ENCODE data around the gene DNAAF9. TPM values are rescaled to one million over a fixed set of nuclear protein-coding genes. Genes with fewer than 3 reads are reported as not detected.

Gene DNAAF9
- total and polyA plus RNA-seq, 2 of the 4 experiments (the other 2 are of a cell fraction) = 7.9 to 8.2 TPM

- Histone ChIP-seq H3K9me1 (ENCODE audit: insufficient read depth, low read length) (no peaks in the 10 kb centered on the region), H3K36me3 (ENCODE audit: control insufficient read depth, insufficient read depth, low read length) (no peaks in the 10 kb centered on the region), H2AFZ (replicated peaks; ENCODE audit: low read length, poor library complexity) (no peak overlapping the region), H3K4ac (ENCODE audit: low read depth, low read length) (no peak overlapping the region), H2BK5ac (ENCODE audit: low read depth, low read length, poor library complexity, severe bottlenecking) (no peak overlapping the region), H3K4me1 (ENCODE audit: control insufficient read depth, insufficient read depth, low read length) (no peaks in the 10 kb centered on the region), H2AK5ac (ENCODE audit: low read depth, low read length) (no peak overlapping the region), H4K20me1 (ENCODE audit: insufficient read depth, low read length) (no peaks in the 10 kb centered on the region), H3K23ac (ENCODE audit: low read depth, low read length) (no peak overlapping the region), H2BK120ac (ENCODE audit: low read depth, low read length) (no peak overlapping the region), H3K14ac (replicated peaks; ENCODE audit: low read depth, low read length) (no peak overlapping the region), H3K56ac (ENCODE audit: extremely low read depth, insufficient read depth, low read length) (no peak overlapping the region), H3K27me3 (ENCODE audit: control insufficient read depth, insufficient read depth, low read length) (peaks cover 42% of the 10 kb centered on the region), H3K9ac (ENCODE audit: low read depth, low read length) (no peak overlapping the region), H3K4me2 (ENCODE audit: low read depth, low read length) (no peak overlapping the region), H4K91ac (ENCODE audit: insufficient read depth, low read depth, low read length) (no peak overlapping the region), H3K79me1 (ENCODE audit: low read depth in 1 of 2, low read length in 2 of 2) (no peaks in the 10 kb centered on the region), H3K18ac (ENCODE audit: low read depth, low read length) (no peak overlapping the region), H4K8ac (ENCODE audit: low read depth in 2 of 2, low read length in 2 of 2) (no peak overlapping the region), H2AK9ac (replicated peaks; ENCODE audit: low read depth, low read length, poor library complexity) (no peak overlapping the region), H3K9me3 (ENCODE audit: control insufficient read depth, insufficient read depth, low read length) (no peaks in the 10 kb centered on the region), H2BK15ac (ENCODE audit: low read depth, low read length) (no peak overlapping the region), H3K27ac (ENCODE audit: insufficient read depth, low read length) (no peak overlapping the region), H2BK20ac (ENCODE audit: low read depth, low read length) (no peak overlapping the region), H4K5ac (ENCODE audit: low read depth, low read length) (no peak overlapping the region), H3K4me3 (ENCODE audit: insufficient read depth, low read depth, low read length) (no peak overlapping the region)
- in situ Hi-C loops (cut with MboI; ENCODE audit: low sequenced_read_pairs) (no loop called here), dilution Hi-C loops (cut with HindIII; ENCODE audit: low sequenced_read_pairs, unreplicated experiment) (no loop called here), intact Hi-C loops (cut with micrococcal nuclease) (no loop called here)
- ChIA-PET CTCF (no interaction called here), POLR2A (ENCODE audit: unreplicated experiment) (no interaction called here)
- no CpG with 5 or more reads among the region's 4 CpGs for WGBS, 2 experiments (ENCODE audit: extremely low coverage in 2 of 2, insufficient read length in 1 of 2)
- TF ChIP-seq CEBPB (IDR thresholded peaks at IDR 0.05; ENCODE audit: low read depth, low read length) = no peak
- TF ChIP-seq MXI1 (IDR thresholded peaks at IDR 0.05; ENCODE audit: borderline replicate concordance, low read depth, low read length) = no peak
- TF ChIP-seq, protein P1, sequence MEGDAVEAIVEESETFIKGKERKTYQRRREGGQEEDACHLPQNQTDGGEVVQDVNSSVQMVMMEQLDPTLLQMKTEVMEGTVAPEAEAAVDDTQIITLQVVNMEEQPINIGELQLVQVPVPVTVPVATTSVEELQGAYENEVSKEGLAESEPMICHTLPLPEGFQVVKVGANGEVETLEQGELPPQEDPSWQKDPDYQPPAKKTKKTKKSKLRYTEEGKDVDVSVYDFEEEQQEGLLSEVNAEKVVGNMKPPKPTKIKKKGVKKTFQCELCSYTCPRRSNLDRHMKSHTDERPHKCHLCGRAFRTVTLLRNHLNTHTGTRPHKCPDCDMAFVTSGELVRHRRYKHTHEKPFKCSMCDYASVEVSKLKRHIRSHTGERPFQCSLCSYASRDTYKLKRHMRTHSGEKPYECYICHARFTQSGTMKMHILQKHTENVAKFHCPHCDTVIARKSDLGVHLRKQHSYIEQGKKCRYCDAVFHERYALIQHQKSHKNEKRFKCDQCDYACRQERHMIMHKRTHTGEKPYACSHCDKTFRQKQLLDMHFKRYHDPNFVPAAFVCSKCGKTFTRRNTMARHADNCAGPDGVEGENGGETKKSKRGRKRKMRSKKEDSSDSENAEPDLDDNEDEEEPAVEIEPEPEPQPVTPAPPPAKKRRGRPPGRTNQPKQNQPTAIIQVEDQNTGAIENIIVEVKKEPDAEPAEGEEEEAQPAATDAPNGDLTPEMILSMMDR (conservative IDR thresholded peaks at IDR 0.05; ENCODE audit: low read depth, low read length) = no peak
- TF ChIP-seq RAD21 (IDR thresholded peaks at IDR 0.05; ENCODE audit: low read length) = no peak
- no peak for TF ChIP-seq CHD1 (IDR thresholded peaks at IDR 0.05; ENCODE audit: low read depth, low read length)
- TF ChIP-seq SMC3 (IDR thresholded peaks at IDR 0.05; ENCODE audit: low read depth, low read length) = no peak
- no peak for TF ChIP-seq USF2 (IDR thresholded peaks at IDR 0.05; ENCODE audit: low read depth, low read length)
- no peak for TF ChIP-seq RFX5 (IDR thresholded peaks at IDR 0.05; ENCODE audit: low read depth, low read length)
- no peak for TF ChIP-seq RCOR1 (IDR thresholded peaks at IDR 0.05; ENCODE audit: insufficient replicate concordance, low read length)
- TF ChIP-seq ELK1 (IDR thresholded peaks at IDR 0.05; ENCODE audit: borderline replicate concordance, low read depth, low read length) = no peak
- TF ChIP-seq POLR2A (IDR thresholded peaks at IDR 0.05; ENCODE audit: low read depth, low read length) = no peak
- no peak for TF ChIP-seq FOS (IDR thresholded peaks at IDR 0.05; ENCODE audit: low read depth, low read length)
- TF ChIP-seq MAZ (IDR thresholded peaks at IDR 0.05; ENCODE audit: borderline replicate concordance, low read depth, low read length) = no peak
- TF ChIP-seq NFE2L2 (IDR thresholded peaks at IDR 0.05; ENCODE audit: low read depth, low read length) = no peak
- no peak for TF ChIP-seq MAFK (IDR thresholded peaks at IDR 0.05; ENCODE audit: low read depth, low read length)
- no peak for TF ChIP-seq BHLHE40 (IDR thresholded peaks at IDR 0.05; ENCODE audit: low read depth, low read length)
- DNase-seq (no peak), ATAC-seq (ENCODE audit: low read depth) (no peak)
- BruUV-seq (replicated peaks) = no TSS peak
Observed at GRCh38 chr20:3456648-3457047, 49.2 kb upstream of the DNAAF9 start.

Data from IMR-90 (cell line).